HepG2 (cell line): Measurements from ENCODE around the gene ZNF530. TPM values are rescaled to one million over a fixed set of nuclear protein-coding genes. Genes with fewer than 3 reads are reported as not detected.

Experiments used
- CTCF ChIP-seq: sonication (generic); formaldehyde crosslinking; IDR thresholded peaks from 2 replicates; pipeline ENCODE4 v1.5.0; 2020; ENCODE audit warnings: mild to moderate bottlenecking, missing genetic modification reagents, moderate library complexity
- GABPB1 ChIP-seq: IDR thresholded peaks from 2 replicates; pipeline ENCODE4 v1.6.1; 2016; ENCODE audit warnings: mild to moderate bottlenecking, missing genetic modification reagents, moderate library complexity, missing compliant biosample characterization
- HNRNPUL1 ChIP-seq: fragments of 200-400 bp; formaldehyde crosslinking; IDR thresholded peaks from 2 replicates; pipeline ENCODE4 v1.6.1; 2017; ENCODE audit warnings: low read depth, mild to moderate bottlenecking, low read length, moderate library complexity
- ISL2 ChIP-seq: sonication (generic); formaldehyde crosslinking; IDR thresholded peaks from 2 replicates; pipeline ENCODE4 v1.5.0; 2020; ENCODE audit warnings: missing genetic modification reagents
- KDM6A ChIP-seq: IDR thresholded peaks from 2 replicates; pipeline ENCODE4 v1.6.1; 2016; ENCODE audit warnings: low read depth
- KLF9 ChIP-seq: IDR thresholded peaks from 2 replicates; pipeline ENCODE4 v1.6.1; 2016; ENCODE audit warnings: low read depth
- ZFP1 ChIP-seq: IDR thresholded peaks from 2 replicates; pipeline ENCODE4 v1.6.1; 2016
- ZNF343 ChIP-seq: sonication (generic); formaldehyde crosslinking; IDR thresholded peaks from 2 replicates; pipeline ENCODE4 v1.4.0; 2020; ENCODE audit warnings: mild to moderate bottlenecking, missing genetic modification reagents
- ZSCAN21 ChIP-seq: sonication (generic); formaldehyde crosslinking; IDR thresholded peaks from 2 replicates; pipeline ENCODE4 v1.8.0; 2022; ENCODE audit warnings: mild to moderate bottlenecking, missing genetic modification reagents, moderate library complexity, borderline replicate concordance
- polyA plus RNA-seq, 8 experiments: library from polyadenylated mRNA; depleted of rRNA in 3 of 8; stranded (reverse) in 7 of 8; unstranded in 1 of 8; fragments of >200 nt; fragmentation: Illumina TruSeq in 4 of 8; extraction: Trizol in 4 of 8; gene quantifications; 2 replicates each; pipeline versions ENCODE4 v1.2.1 to v1.2.3, GENCODE V29; 2011 to 2016; ENCODE audit warnings: low read depth in 4 of 8, missing spikeins in 1 of 8, mixed read lengths in 1 of 8; ENCODE audit not compliant: insufficient read depth in 1 of 8
- total RNA-seq, 5 experiments: library from RNA; depleted of rRNA; stranded (reverse); fragments of >200 nt; fragmentation: Illumina TruSeq; extraction: Trizol; gene quantifications; 2 replicates each; pipeline ENCODE4 v1.2.3, GENCODE V29; 2016; ENCODE audit warnings: low read depth in 1 of 5
- TF ChIP-seq, protein P1 (sequence below): sonication (generic); formaldehyde crosslinking; IDR thresholded peaks from 2 replicates; pipeline ENCODE4 v1.8.0; 2022; ENCODE audit warnings: mild to moderate bottlenecking, missing genetic modification reagents; ENCODE audit not compliant: insufficient replicate concordance

Gene ZNF530
- total and polyA plus RNA-seq, 2 of the 13 experiments (the other 11 are each of a cell fraction or from before 2014, with no cell fraction given) = 1.1 to 7.8 TPM

DNA sequence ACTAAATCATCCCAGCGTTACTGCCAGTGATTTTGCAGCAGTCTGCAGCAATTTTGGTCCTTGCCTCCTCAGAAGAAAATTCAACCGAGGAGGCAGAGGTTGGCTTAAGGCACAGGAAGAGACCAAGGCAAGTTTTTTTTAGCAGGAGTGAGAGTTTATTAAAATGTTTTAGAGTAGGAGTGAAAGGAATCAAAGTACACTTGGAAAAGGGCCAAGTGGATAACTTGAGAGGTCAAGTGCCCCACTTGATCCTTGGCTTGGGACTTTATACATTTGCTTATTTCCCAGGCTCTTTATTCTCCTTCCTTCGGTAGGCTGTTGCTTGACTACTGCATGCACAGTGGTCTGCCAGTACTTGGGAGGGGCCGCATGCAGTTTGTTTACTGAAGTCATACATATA is 11.4 kb downstream of the ZNF530 start (continued):
- TF ChIP-seq HNRNPUL1 (no peak), ISL2 (CRISPR knock-in tag) (no peak), GABPB1 (CRISPR knock-in tag) (no peak), CTCF (CRISPR knock-in tag) (no peak), ZNF343 (CRISPR knock-in tag) (no peak), KDM6A (CRISPR knock-in tag) (no peak), KLF9 (no peak), ZFP1 (CRISPR knock-in tag) (no peak), ZSCAN21 (CRISPR knock-in tag) (no peak)
- TF ChIP-seq, protein P1, sequence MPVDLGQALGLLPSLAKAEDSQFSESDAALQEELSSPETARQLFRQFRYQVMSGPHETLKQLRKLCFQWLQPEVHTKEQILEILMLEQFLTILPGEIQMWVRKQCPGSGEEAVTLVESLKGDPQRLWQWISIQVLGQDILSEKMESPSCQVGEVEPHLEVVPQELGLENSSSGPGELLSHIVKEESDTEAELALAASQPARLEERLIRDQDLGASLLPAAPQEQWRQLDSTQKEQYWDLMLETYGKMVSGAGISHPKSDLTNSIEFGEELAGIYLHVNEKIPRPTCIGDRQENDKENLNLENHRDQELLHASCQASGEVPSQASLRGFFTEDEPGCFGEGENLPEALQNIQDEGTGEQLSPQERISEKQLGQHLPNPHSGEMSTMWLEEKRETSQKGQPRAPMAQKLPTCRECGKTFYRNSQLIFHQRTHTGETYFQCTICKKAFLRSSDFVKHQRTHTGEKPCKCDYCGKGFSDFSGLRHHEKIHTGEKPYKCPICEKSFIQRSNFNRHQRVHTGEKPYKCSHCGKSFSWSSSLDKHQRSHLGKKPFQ = no peak
